HG03558 (cell line): Measurements from ENCODE around the gene EFHC1.
"Not testable (repeated sequence)": the region's sequence is repeated elsewhere in the genome, so short reads cannot be mapped to it uniquely, and the experiment has no call there.

Experiments used
- ATAC-seq: cut with Tn5 transposase; IDR thresholded peaks from one replicate; pipeline ENCODE4 v1.9.1; 2021; ENCODE audit warnings: moderate number of reproducible peaks; ENCODE audit not compliant: unreplicated experiment; ENCODE audit errors: extremely low read depth

The EFHC1 gene

GRCh38 chr6:52419809-52420667 is at the start of gene EFHC1:
EFHC1 (plus strand) TSS chr6:52420342; CDS start chr6:52420411, 69 bp downstream.
- peak; percentile 86 for ATAC-seq

GRCh38 chr6:52371656-52372191 is 48.4 kb upstream of the EFHC1 start:
- no peak for ATAC-seq

GRCh38 chr6:52373151-52373690 is 46.9 kb upstream of the EFHC1 start:
- ATAC-seq, result no peak

- no peak for ATAC-seq
These were observed 45.9 kb upstream of the EFHC1 start for GRCh38 chr6:52374247-52374646.

- no peak for ATAC-seq
These were observed 44.2 kb upstream of the EFHC1 start for GRCh38 chr6:52375780-52376556.

GRCh38 chr6:52376763-52377162 is 43.4 kb upstream of the EFHC1 start:
- no peak for ATAC-seq

GRCh38 chr6:52377538-52378221 is 42.5 kb upstream of the EFHC1 start:
- ATAC-seq, result no peak

- ATAC-seq, result no peak
These were observed 38.9 kb upstream of the EFHC1 start for GRCh38 chr6:52381249-52381648.

- no peak for ATAC-seq
These were observed 35.9 kb upstream of the EFHC1 start for GRCh38 chr6:52384145-52384766.

- ATAC-seq, result no peak
These were observed 35.1 kb upstream of the EFHC1 start for GRCh38 chr6:52385074-52385473.

- ATAC-seq, result not testable (repeated sequence)
These were observed 32.0 kb upstream of the EFHC1 start for GRCh38 chr6:52388119-52388518.

- no peak for ATAC-seq
These were observed 31.4 kb upstream of the EFHC1 start for GRCh38 chr6:52388790-52389189.

- no peak for ATAC-seq
These were observed 30.9 kb upstream of the EFHC1 start for GRCh38 chr6:52389264-52389625.

GRCh38 chr6:52389626-52390360 is 30.3 kb upstream of the EFHC1 start:
- ATAC-seq, result peak; percentile 43

- peak; percentile 25 for ATAC-seq
These were observed 29.8 kb upstream of the EFHC1 start for GRCh38 chr6:52390361-52390727.

GRCh38 chr6:52391599-52391998 is 28.5 kb upstream of the EFHC1 start:
- ATAC-seq, result no peak

- ATAC-seq, result no peak
These were observed 27.2 kb upstream of the EFHC1 start for GRCh38 chr6:52392944-52393343.

- ATAC-seq, result no peak
These were observed 26.4 kb upstream of the EFHC1 start for GRCh38 chr6:52393780-52394179.

- ATAC-seq, result peak; percentile 40
These were observed 25.9 kb upstream of the EFHC1 start for GRCh38 chr6:52394251-52394666.
